Lung (tissue), 12 donors: ENCODE results near the gene PACS1. TPM values are rescaled to one million over a fixed set of nuclear protein-coding genes. Genes with fewer than 3 reads are reported as not detected.

ENCODE experiments used
- ATAC-seq: fragments of 200-7000 bp; cut with Tn5 transposase; one replicate; pipeline ENCODE4 v1.9.1; 2020; ENCODE audit warnings: moderate number of reproducible peaks; ENCODE audit not compliant: insufficient read depth, low FRiP score
- DNase-seq, 3 donors: peaks; one replicate each; pipeline ENCODE4 v3.0.0-alpha.2; 2013 to 2017
- H3K27ac ChIP-seq, 2 donors: one replicate each; pipeline ENCODE4 v1.5.1; 2013; ENCODE audit warnings: mild to moderate bottlenecking in 2 of 2, moderate library complexity in 2 of 2, control low read depth in 1 of 2, inconsistent platforms in 1 of 2, low read depth in 1 of 2, low read length in 1 of 2
- H3K27me3 ChIP-seq, 3 donors: one replicate each; pipeline ENCODE4 v1.5.1; 2013; ENCODE audit warnings: low read length in 2 of 3; ENCODE audit not compliant: control insufficient read depth in 3 of 3, insufficient read depth in 3 of 3
- H3K36me3 ChIP-seq, 4 donors: one replicate each; pipeline ENCODE4 v1.5.1; 2013; ENCODE audit warnings: low read length in 4 of 4, mild to moderate bottlenecking in 1 of 4, moderate library complexity in 1 of 4; ENCODE audit not compliant: control insufficient read depth in 4 of 4, insufficient read depth in 4 of 4
- H3K4me1 ChIP-seq, 5 donors: one replicate each; pipeline ENCODE4 v1.5.1; 2013; ENCODE audit warnings: low read length in 5 of 5, mild to moderate bottlenecking in 2 of 5, moderate library complexity in 1 of 5; ENCODE audit not compliant: control insufficient read depth in 5 of 5, insufficient read depth in 5 of 5
- H3K4me3 ChIP-seq: one replicate; pipeline ENCODE4 v1.5.1; 2013; ENCODE audit warnings: mild to moderate bottlenecking, control low read depth, moderate library complexity
- H3K9ac ChIP-seq, 2 donors: one replicate each; pipeline ENCODE4 v1.5.1; 2013; ENCODE audit warnings: low read length in 2 of 2, control low read depth in 1 of 2; ENCODE audit not compliant: insufficient read depth in 1 of 2
- H3K9me3 ChIP-seq, 4 donors: one replicate each; pipeline ENCODE4 v1.5.1; 2013; ENCODE audit warnings: low read length in 3 of 4, mild to moderate bottlenecking in 1 of 4, moderate library complexity in 1 of 4; ENCODE audit not compliant: control insufficient read depth in 4 of 4, insufficient read depth in 3 of 4
- whole genome bisulfite sequencing, 2 donors: extraction: QIAGEN DNeasy Blood & Tissue Kit; methylation state at CpG; one replicate each; pipeline ENCODE4 v1.1.7; 2013; 5-methylcytosine and 5-hydroxymethylcytosine counted together
- polyA plus RNA-seq, 2 donors: library from polyadenylated mRNA; stranded (reverse); fragments of 200-250 nt; gene quantifications; one replicate each; pipeline ENCODE4 v1.2.1, GENCODE V29; 2013
- total RNA-seq, 2 donors: library from RNA; depleted of rRNA in 1 of 2; stranded (reverse); fragments of >200 nt in 1 of 2; gene quantifications; one replicate each; pipeline ENCODE4 v1.2.1, GENCODE V29; 2014 to 2021
- TF ChIP-seq, protein P1 (sequence below): IDR thresholded peaks from 2 replicates; pipeline ENCODE4 v1.5.1; 2012; ENCODE audit warnings: mild to moderate bottlenecking; ENCODE audit errors: control extremely low read depth, extremely low read depth
- donor health status: control.
- donor health status: control.
- donor health status: Bipolar disorder and iron deficiency.
- donor health status: healthy.
- donor health status: DM: yes; HTN: yes; CAD: no.

PACS1 gene
- total and polyA plus RNA-seq, 4 donors = 22.2 to 48.8 (median 34.7) TPM

DNA sequence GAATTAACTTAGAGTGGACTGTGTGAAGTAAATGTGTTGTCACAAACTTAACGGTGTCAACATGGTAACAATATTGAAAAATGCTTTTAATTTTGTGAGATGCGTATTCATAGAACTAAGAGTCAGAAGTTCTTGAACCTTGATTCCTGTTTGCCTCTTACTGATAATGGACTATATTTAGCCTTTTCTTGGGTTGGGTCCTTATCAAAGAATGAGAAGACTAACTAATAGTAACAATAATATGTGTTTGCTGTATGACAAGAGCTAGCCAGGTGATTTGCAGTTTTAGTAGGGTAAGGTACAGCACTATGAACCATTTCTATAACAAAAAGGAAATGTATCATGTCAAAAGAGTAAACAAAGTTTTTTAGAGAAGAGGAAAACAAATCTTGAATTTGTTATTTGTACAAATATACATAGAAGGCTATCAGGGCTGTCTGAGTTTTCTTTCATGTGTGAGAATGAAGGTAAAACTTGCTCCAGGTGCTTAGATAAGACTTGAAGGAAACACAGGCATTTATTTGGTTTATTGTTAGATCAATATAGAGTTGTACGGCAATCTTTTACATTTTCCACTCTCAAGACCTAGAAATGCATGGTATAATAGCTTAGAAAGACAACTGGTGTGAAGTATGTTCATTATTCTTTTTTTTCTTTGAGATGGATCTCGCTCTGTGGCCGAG is 74.1 kb downstream of the PACS1 start:
- Histone ChIP-seq H3K27me3 (no peaks in the 10 kb centered on the region), H3K9me3 (no peaks in the 10 kb centered on the region), H3K4me3 (no peak overlapping the region), H3K4me1 (peaks cover 0 to 5% (median 0%) of the 10 kb centered on the region in 5 donors), H3K9ac (no peak overlapping the region), H3K36me3 (no peaks in the 10 kb centered on the region), H3K27ac (no peak overlapping the region)
- DNase-seq = no peak
- WGBS, 2 donors = 93 to 94% methylated on average over 5 of the region's 5 CpGs
- ATAC-seq = no peak
- TF ChIP-seq, protein P1, sequence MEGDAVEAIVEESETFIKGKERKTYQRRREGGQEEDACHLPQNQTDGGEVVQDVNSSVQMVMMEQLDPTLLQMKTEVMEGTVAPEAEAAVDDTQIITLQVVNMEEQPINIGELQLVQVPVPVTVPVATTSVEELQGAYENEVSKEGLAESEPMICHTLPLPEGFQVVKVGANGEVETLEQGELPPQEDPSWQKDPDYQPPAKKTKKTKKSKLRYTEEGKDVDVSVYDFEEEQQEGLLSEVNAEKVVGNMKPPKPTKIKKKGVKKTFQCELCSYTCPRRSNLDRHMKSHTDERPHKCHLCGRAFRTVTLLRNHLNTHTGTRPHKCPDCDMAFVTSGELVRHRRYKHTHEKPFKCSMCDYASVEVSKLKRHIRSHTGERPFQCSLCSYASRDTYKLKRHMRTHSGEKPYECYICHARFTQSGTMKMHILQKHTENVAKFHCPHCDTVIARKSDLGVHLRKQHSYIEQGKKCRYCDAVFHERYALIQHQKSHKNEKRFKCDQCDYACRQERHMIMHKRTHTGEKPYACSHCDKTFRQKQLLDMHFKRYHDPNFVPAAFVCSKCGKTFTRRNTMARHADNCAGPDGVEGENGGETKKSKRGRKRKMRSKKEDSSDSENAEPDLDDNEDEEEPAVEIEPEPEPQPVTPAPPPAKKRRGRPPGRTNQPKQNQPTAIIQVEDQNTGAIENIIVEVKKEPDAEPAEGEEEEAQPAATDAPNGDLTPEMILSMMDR = no peak

DNA sequence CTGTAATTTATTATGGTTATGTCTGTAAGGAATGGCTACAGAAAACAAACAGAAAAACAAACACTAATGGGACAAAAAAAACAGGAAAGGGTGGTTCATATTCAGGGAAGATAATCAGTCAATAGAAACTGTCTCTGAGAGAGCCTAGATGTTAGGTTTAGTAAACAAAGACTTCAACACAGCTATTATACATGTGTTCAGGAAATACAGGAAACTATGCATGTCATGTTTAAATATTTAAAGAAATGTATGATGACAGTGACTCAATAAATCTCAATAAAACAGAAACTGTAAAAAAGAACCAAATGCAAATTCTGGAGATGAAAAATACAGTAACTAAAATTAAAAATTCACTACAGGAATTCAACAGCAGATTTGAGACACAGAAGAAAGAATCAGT is 76.0 kb downstream of the PACS1 start:
- Histone ChIP-seq H3K9ac (no peak overlapping the region), H3K36me3 (peaks cover 0 to 2% (median 0%) of the 10 kb centered on the region in 4 donors), H3K9me3 (no peaks in the 10 kb centered on the region), H3K4me1 (peaks cover 0 to 5% (median 0%) of the 10 kb centered on the region in 5 donors), H3K4me3 (no peak overlapping the region), H3K27me3 (no peaks in the 10 kb centered on the region), H3K27ac (no peak overlapping the region)
- ATAC-seq (no peak), DNase-seq (no peak)
- TF ChIP-seq, protein P1 = no peak

DNA sequence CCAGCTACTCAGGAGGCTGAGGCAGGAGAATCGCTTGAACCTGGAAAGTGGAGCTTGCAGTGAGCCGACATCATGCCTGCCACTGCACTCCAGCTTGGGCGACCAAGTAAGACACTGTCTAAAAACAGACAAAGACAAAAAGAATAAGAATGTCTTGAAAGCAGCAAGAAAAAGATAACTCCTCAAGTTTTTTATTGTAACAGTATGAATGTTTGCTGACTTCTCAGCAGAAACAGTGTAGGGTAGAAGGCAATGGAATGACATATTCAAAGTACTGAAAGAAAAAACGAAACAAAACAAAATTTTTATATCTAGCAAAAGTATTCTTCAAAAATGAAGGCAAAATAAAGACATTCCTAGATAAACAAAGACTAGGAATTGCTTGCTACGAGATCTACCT is 76.9 kb downstream of the PACS1 start:
- H3K9me3 ChIP-seq = no peaks in the 10 kb centered on the region
- ATAC-seq (no peak), DNase-seq (no peak)
- H3K4me1 ChIP-seq = peaks cover 0 to 5% (median 0%) of the 10 kb centered on the region in 5 donors
- H3K36me3 ChIP-seq = peaks cover 0 to 3% (median 0%) of the 10 kb centered on the region in 4 donors
- H3K4me3 ChIP-seq = no peak overlapping the region
- H3K27me3 ChIP-seq = no peaks in the 10 kb centered on the region
- WGBS, 2 donors = 98% methylated on average over 5 of the region's 5 CpGs
- TF ChIP-seq, protein P1 = no peak
- H3K9ac ChIP-seq = no peak overlapping the region
- H3K27ac ChIP-seq = no peak overlapping the region

DNA sequence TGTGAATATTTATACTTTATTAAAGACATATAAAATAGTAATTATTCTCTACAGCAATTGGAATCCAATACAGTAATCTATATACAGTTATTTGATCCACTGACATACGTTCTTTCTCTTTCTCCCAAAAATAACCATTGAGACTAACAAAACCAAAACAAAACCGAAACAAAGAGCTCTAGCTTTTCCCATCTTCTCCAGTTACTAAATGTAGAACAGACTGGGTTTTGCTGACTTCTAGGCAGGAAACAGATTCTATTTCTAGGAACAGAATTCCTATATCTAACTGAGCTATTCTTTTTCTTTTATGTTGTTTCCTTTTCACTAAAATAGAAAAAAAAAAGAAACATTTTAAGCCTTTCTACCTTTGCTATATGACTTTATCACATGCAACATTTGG is 80.1 kb downstream of the PACS1 start:
- TF ChIP-seq, protein P1 = no peak
- 38 to 40% methylated on average over 2 of the region's 2 CpGs for WGBS, 2 donors
- Histone ChIP-seq H3K27me3 (no peaks in the 10 kb centered on the region), H3K4me3 (no peak overlapping the region), H3K9ac (no peak overlapping the region), H3K4me1 (peaks cover 0 to 4% (median 0%) of the 10 kb centered on the region in 5 donors), H3K9me3 (no peaks in the 10 kb centered on the region), H3K36me3 (peaks cover 0 to 3% (median 0%) of the 10 kb centered on the region in 4 donors), H3K27ac (no peak overlapping the region)
- DNase-seq = peak in 1 of 3 donors; percentile 15
- ATAC-seq = no peak
